Keratinocyte (primary cell): Measurements from ENCODE around the gene NOG. TPM values are rescaled to one million over a fixed set of nuclear protein-coding genes. Genes with fewer than 3 reads are reported as not detected.

Experiments
- DNase-seq: peaks from one replicate; pipeline ENCODE4 v3.0.0-alpha.2; 2011; ENCODE audit warnings: low read depth, missing footprints, low spot score
- FAIRE-seq: peaks from 2 replicates; lab custom pipeline; 2011; peaks lifted over from hg19 to GRCh38; lab: Jason Lieb, UNC
- H2AFZ ChIP-seq: 2 replicates; pipeline ENCODE4 v1.6.0; 2012; ENCODE audit warnings: low read length, control low read depth, inconsistent platforms; ENCODE audit not compliant: control insufficient read depth
- H3K27ac ChIP-seq: 2 replicates; pipeline ENCODE4 v1.5.1; 2011; ENCODE audit warnings: low read length; ENCODE audit not compliant: control insufficient read depth, insufficient read depth
- H3K27me3 ChIP-seq: 3 replicates; pipeline ENCODE4 v1.6.0; 2011; ENCODE audit warnings: low read length; ENCODE audit not compliant: control insufficient read depth, insufficient read depth; ENCODE audit errors: extremely low read depth
- H3K36me3 ChIP-seq, 2 experiments: 2 replicates in 1 of 2; 3 replicates in 1 of 2; pipeline ENCODE4 v1.5.1; 2011; ENCODE audit warnings: low read length in 2 of 2, mild to moderate bottlenecking in 1 of 2; ENCODE audit not compliant: control insufficient read depth in 2 of 2, insufficient read depth in 2 of 2; ENCODE audit errors: extremely low read depth in 1 of 2
- H3K4me1 ChIP-seq: 3 replicates; pipeline ENCODE4 v1.5.1; 2011; ENCODE audit warnings: low read length; ENCODE audit not compliant: control insufficient read depth, insufficient read depth; ENCODE audit errors: extremely low read depth
- H3K4me2 ChIP-seq: 3 replicates; pipeline ENCODE4 v1.6.0; 2011; ENCODE audit warnings: low read depth, low read length; ENCODE audit not compliant: control insufficient read depth, insufficient read depth; ENCODE audit errors: extremely low read depth
- H3K4me3 ChIP-seq, 3 experiments: fragments of 200-600 bp in 1 of 3; sonication (generic) in 1 of 3; 2 replicates in 2 of 3; 3 replicates in 1 of 3; pipeline ENCODE4 v1.5.1; 2011 to 2016; ENCODE audit warnings: low read length in 3 of 3, mild to moderate bottlenecking in 3 of 3, control low read depth in 2 of 3, inconsistent platforms in 1 of 3, low read depth in 1 of 3, mixed read lengths in 1 of 3, mixed run types in 1 of 3, moderate library complexity in 1 of 3; ENCODE audit not compliant: control insufficient read depth in 2 of 3, insufficient read depth in 2 of 3; ENCODE audit errors: extremely low read depth in 1 of 3
- H3K79me2 ChIP-seq: 2 replicates; pipeline ENCODE4 v1.6.0; 2012; ENCODE audit warnings: low read length; ENCODE audit not compliant: control insufficient read depth, insufficient read depth
- H3K9ac ChIP-seq: 3 replicates; pipeline ENCODE4 v1.6.0; 2011; ENCODE audit warnings: low read length; ENCODE audit not compliant: control insufficient read depth, insufficient read depth; ENCODE audit errors: extremely low read depth
- H3K9me1 ChIP-seq: 3 replicates; pipeline ENCODE4 v1.6.0; 2011; ENCODE audit warnings: low read length; ENCODE audit not compliant: control insufficient read depth, insufficient read depth; ENCODE audit errors: extremely low read depth
- H3K9me3 ChIP-seq: 2 replicates; pipeline ENCODE4 v1.5.1; 2012; ENCODE audit warnings: low read depth, low read length; ENCODE audit not compliant: control insufficient read depth
- H4K20me1 ChIP-seq: 3 replicates; pipeline ENCODE4 v1.6.0; 2011; ENCODE audit warnings: low read length; ENCODE audit not compliant: control insufficient read depth, insufficient read depth; ENCODE audit errors: extremely low read depth
- EZH2 ChIP-seq: IDR thresholded peaks from one replicate; pipeline ENCODE4 v1.6.1; 2012; ENCODE audit warnings: inconsistent platforms, mild to moderate bottlenecking, low read length, moderate library complexity
- dilution Hi-C: fragments of 300-500 bp; cut with MboI; formaldehyde crosslinking; loops from one replicate; pipeline ENCODE4 v1.7.0; 2020; ENCODE audit warnings: low sequenced_read_pairs; ENCODE audit not compliant: extremely low pct_ligation_motif_present
- polyA plus RNA-seq, 5 experiments: library from polyadenylated mRNA; depleted of rRNA in 3 of 5; stranded (reverse) in 3 of 5; stranded (forward) in 1 of 5; unstranded in 1 of 5; fragments of >200 nt; gene quantifications; 1 replicate in 1 of 5; 2 replicates in 3 of 5; 3 replicates in 1 of 5; pipeline versions ENCODE4 v1.2.1 to v1.2.3, GENCODE V29; 2011 to 2012; ENCODE audit warnings: missing spikeins in 2 of 5, low read depth in 1 of 5, low replicate concordance in 1 of 5
- TF ChIP-seq, protein P1 (sequence below), 3 experiments: IDR thresholded peaks in 1 of 3; conservative IDR thresholded peaks in 1 of 3; optimal IDR thresholded peaks in 1 of 3; 2 replicates in 2 of 3; 3 replicates in 1 of 3; pipeline versions ENCODE3 to v1.5.1; 2011; ENCODE audit warnings: low read length in 3 of 3, mild to moderate bottlenecking in 3 of 3, moderate library complexity in 2 of 3, control low read depth in 1 of 3, inconsistent platforms in 1 of 3; ENCODE audit not compliant: insufficient read depth in 2 of 3; ENCODE audit errors: extremely low read depth in 1 of 3

The NOG gene
- polyA plus RNA-seq, 1 donor (not counting 4 experiments of a cell fraction or from before 2014, with no cell fraction given): 0.68 TPM

DNA sequence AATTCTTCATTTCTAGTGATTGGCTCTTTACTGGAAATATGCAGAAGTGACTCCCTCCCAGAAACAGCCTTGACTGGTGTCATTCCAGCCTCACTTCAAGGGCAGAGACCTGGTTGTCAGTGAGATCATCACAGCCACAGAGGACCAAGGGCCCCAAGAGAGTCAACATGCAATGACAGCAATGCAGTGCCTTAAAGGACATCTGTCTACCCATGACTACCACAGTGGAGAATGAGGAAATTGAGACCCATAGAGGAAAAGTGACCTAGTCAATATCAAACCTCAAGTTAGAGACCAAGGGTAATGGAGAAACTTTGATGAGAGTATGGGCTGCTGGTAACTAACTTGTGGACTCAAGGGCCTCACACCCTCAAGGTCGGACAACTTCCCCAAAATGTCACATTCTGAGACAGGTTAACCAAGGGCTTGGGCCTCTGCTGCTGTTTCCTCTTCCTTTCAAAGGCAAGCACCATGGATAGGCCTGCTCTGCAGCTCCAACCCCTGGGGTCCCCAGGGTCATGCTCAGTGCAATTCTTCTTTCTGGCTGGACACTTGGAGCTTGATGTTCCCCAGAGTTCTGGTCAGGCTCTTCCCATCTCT is 11.3 kb downstream of the NOG start:
- Histone ChIP-seq H2AFZ (no peak overlapping the region), H3K4me3 (no peak overlapping the region), H3K27me3 (no peaks in the 10 kb centered on the region), H3K9me3 (no peaks in the 10 kb centered on the region), H3K9me1 (no peaks in the 10 kb centered on the region), H3K27ac (no peak overlapping the region), H4K20me1 (no peaks in the 10 kb centered on the region), H3K36me3 (no peaks in the 10 kb centered on the region), H3K9ac (no peak overlapping the region), H3K4me2 (no peak overlapping the region), H3K79me2 (no peaks in the 10 kb centered on the region), H3K4me1 (no peaks in the 10 kb centered on the region)
- no peak for FAIRE-seq
- TF ChIP-seq, protein P1, sequence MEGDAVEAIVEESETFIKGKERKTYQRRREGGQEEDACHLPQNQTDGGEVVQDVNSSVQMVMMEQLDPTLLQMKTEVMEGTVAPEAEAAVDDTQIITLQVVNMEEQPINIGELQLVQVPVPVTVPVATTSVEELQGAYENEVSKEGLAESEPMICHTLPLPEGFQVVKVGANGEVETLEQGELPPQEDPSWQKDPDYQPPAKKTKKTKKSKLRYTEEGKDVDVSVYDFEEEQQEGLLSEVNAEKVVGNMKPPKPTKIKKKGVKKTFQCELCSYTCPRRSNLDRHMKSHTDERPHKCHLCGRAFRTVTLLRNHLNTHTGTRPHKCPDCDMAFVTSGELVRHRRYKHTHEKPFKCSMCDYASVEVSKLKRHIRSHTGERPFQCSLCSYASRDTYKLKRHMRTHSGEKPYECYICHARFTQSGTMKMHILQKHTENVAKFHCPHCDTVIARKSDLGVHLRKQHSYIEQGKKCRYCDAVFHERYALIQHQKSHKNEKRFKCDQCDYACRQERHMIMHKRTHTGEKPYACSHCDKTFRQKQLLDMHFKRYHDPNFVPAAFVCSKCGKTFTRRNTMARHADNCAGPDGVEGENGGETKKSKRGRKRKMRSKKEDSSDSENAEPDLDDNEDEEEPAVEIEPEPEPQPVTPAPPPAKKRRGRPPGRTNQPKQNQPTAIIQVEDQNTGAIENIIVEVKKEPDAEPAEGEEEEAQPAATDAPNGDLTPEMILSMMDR (optimal IDR thresholded peaks at IDR 0.05 in 1 of 3, IDR thresholded peaks at IDR 0.05 in 1 of 3, conservative IDR thresholded peaks at IDR 0.05 in 1 of 3; ENCODE audit: extremely low read depth in 1 of 3, insufficient read depth in 2 of 3, low read length in 3 of 3): no peak
- TF ChIP-seq EZH2: no peak
- dilution Hi-C loops: no loop called here
- DNase-seq: no peak

DNA sequence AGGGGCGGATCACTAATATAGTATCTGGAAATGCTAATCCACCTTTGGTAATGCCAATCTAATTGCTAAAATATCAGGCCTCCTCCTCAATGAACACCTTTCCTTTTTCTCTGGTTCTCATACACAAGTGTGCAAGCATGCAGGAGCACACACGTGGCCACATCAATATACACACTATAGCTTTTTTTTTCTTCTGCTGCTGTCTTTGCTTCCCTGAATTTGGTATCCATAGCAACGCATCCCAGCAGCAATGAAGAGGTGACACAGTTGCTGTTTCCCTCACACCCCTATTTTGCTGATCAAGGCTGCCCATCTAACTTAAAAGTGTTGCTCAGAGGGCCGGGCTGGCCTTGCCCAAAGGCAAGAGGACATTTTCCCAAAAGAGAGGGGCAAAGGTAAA is 15.4 kb downstream of the NOG start:
- dilution Hi-C loops: no loop called here
- no peak overlapping the region for H3K27ac ChIP-seq
- H4K20me1 ChIP-seq: no peaks in the 10 kb centered on the region
- no peaks in the 10 kb centered on the region for H3K79me2 ChIP-seq
- no peaks in the 10 kb centered on the region for H3K36me3 ChIP-seq
- no peaks in the 10 kb centered on the region for H3K9me3 ChIP-seq
- H3K4me3 ChIP-seq: no peak overlapping the region
- DNase-seq: no peak
- H3K4me2 ChIP-seq: no peak overlapping the region
- no peak for TF ChIP-seq EZH2
- TF ChIP-seq, protein P1 (optimal IDR thresholded peaks at IDR 0.05 in 1 of 3, IDR thresholded peaks at IDR 0.05 in 1 of 3, conservative IDR thresholded peaks at IDR 0.05 in 1 of 3; ENCODE audit: extremely low read depth in 1 of 3, insufficient read depth in 2 of 3, low read length in 3 of 3): no peak
- no peaks in the 10 kb centered on the region for H3K27me3 ChIP-seq
- no peaks in the 10 kb centered on the region for H3K4me1 ChIP-seq
- no peak overlapping the region for H3K9ac ChIP-seq
- no peak overlapping the region for H2AFZ ChIP-seq
- no peaks in the 10 kb centered on the region for H3K9me1 ChIP-seq
- FAIRE-seq: no peak
